A673 (cell line): Measurements from ENCODE around the gene BDNF. TPM values are rescaled to one million over a fixed set of nuclear protein-coding genes. Genes with fewer than 3 reads are reported as not detected.
"Not testable (repeated sequence)": the region's sequence is repeated elsewhere in the genome, so short reads cannot be mapped to it uniquely, and the experiment has no call there.

Source experiments
- BruUV-seq: library from RNA; stranded (reverse); fragments of 400-500 nt; replicated peaks from 2 replicates; lab custom pipeline; 2021; lab: Mats Ljungman, UMichigan
- CTCF ChIA-PET: fragments of 300-600 bp; sonication (Branson Sonifier 250); formaldehyde crosslinking; loops from one replicate; lab custom pipeline; 2022; ENCODE audit warnings: antibody characterized with exemption; lab: Charles Lee
- POLR2A ChIA-PET: fragments of 300-600 bp; sonication (Branson Sonifier 250); formaldehyde crosslinking; loops from one replicate; lab custom pipeline; 2022; ENCODE audit warnings: antibody characterized with exemption; ENCODE audit not compliant: low non-redundant PET; lab: Charles Lee
- DNase-seq: peaks from one replicate; pipeline ENCODE4 v3.0.0-alpha.2; 2015; ENCODE audit warnings: low spot score
- H3K27ac ChIP-seq: fragments of 200-600 bp; sonication (generic); 2 replicates; pipeline ENCODE4 v1.5.1; 2016; ENCODE audit warnings: mixed run types, low read depth, mild to moderate bottlenecking, mixed read lengths, antibody characterized with exemption, low read length; ENCODE audit not compliant: poor library complexity, severe bottlenecking
- H3K27me3 ChIP-seq: fragments of 200-600 bp; sonication (generic); replicated peaks from 2 replicates; pipeline ENCODE4 v1.6.1; 2017; ENCODE audit warnings: mixed run types, low read depth, mild to moderate bottlenecking, mixed read lengths, antibody characterized with exemption, low read length; ENCODE audit not compliant: insufficient read depth, poor library complexity
- H3K36me3 ChIP-seq: fragments of 200-600 bp; sonication (generic); 2 replicates; pipeline ENCODE4 v1.6.1; 2016; ENCODE audit warnings: mixed run types, mild to moderate bottlenecking, mixed read lengths, antibody characterized with exemption, low read length; ENCODE audit not compliant: insufficient read depth, poor library complexity, severe bottlenecking
- H3K4me1 ChIP-seq: fragments of 200-600 bp; sonication (generic); 2 replicates; pipeline ENCODE4 v1.6.1; 2017; ENCODE audit warnings: mixed run types, mild to moderate bottlenecking, mixed read lengths, antibody characterized with exemption, low read length; ENCODE audit not compliant: insufficient read depth, poor library complexity, severe bottlenecking
- H3K4me3 ChIP-seq: fragments of 200-600 bp; sonication (generic); 2 replicates; pipeline ENCODE4 v1.5.1; 2016; ENCODE audit warnings: low read depth, mixed run types, mild to moderate bottlenecking, mixed read lengths, low read length; ENCODE audit not compliant: poor library complexity, severe bottlenecking
- H3K9me3 ChIP-seq: fragments of 200-600 bp; sonication (generic); 2 replicates; pipeline ENCODE4 v1.6.1; 2016; ENCODE audit warnings: mixed run types, low read depth, mild to moderate bottlenecking, mixed read lengths, antibody characterized with exemption, low read length; ENCODE audit not compliant: poor library complexity, severe bottlenecking
- EZH2 ChIP-seq: fragments of 200-600 bp; sonication (generic); IDR thresholded peaks from 2 replicates; pipeline ENCODE4 v1.6.1; 2017; ENCODE audit warnings: borderline replicate concordance, low read depth, mild to moderate bottlenecking, mixed read lengths, antibody characterized with exemption, low read length; ENCODE audit not compliant: poor library complexity, severe bottlenecking
- intact Hi-C: fragments of 100-400 bp; cut with micrococcal nuclease; formaldehyde crosslinking; loops from one replicate; pipeline ENCODE4 v1.10.0; 2022; ENCODE audit not compliant: unreplicated experiment
- total RNA-seq: library from RNA; stranded (reverse); gene quantifications from 2 replicates; pipeline ENCODE4 v1.2.3, GENCODE V29; 2021
- TF ChIP-seq, protein P1 (sequence below): fragments of 300-800, 200-600 bp; sonication (generic); conservative IDR thresholded peaks from 2 replicates; pipeline ENCODE4 v1.5.1; 2017; ENCODE audit warnings: low read depth, mild to moderate bottlenecking, antibody characterized with exemption, low read length, moderate library complexity, mixed read lengths

BDNF gene
- total RNA-seq, 1 experiment from 2014 or later = 0.09 TPM

DNA sequence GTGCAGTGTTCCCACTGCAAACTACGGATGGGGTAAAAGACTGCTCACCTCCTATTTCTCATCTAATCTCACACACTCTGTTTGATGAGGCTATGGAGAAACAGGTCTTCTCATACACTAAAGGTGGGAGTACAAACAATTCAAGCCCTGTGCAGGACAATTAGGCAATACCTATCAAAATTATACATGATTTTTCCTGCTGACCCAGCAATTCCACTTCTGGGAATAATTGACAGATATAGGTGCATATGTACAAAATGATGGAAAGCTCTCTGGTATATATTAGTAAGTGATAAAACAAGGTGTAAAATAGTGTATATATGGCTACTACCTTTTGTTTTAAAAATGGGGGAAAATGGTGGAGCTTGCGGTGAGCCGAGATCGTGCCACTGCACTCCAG, 23.1 kb downstream of the BDNF start:
- intact Hi-C loops = no loop called here
- CTCF ChIA-PET = no interaction called here
- POLR2A ChIA-PET = no interaction called here
- Histone ChIP-seq H3K9me3 (no peaks in the 10 kb centered on the region), H3K4me3 (no peak overlapping the region), H3K36me3 (no peaks in the 10 kb centered on the region), H3K4me1 (no peaks in the 10 kb centered on the region), H3K27me3 (peaks cover 26% of the 10 kb centered on the region), H3K27ac (no peak overlapping the region)
- no TSS peak for BruUV-seq
- TF ChIP-seq, protein P1, sequence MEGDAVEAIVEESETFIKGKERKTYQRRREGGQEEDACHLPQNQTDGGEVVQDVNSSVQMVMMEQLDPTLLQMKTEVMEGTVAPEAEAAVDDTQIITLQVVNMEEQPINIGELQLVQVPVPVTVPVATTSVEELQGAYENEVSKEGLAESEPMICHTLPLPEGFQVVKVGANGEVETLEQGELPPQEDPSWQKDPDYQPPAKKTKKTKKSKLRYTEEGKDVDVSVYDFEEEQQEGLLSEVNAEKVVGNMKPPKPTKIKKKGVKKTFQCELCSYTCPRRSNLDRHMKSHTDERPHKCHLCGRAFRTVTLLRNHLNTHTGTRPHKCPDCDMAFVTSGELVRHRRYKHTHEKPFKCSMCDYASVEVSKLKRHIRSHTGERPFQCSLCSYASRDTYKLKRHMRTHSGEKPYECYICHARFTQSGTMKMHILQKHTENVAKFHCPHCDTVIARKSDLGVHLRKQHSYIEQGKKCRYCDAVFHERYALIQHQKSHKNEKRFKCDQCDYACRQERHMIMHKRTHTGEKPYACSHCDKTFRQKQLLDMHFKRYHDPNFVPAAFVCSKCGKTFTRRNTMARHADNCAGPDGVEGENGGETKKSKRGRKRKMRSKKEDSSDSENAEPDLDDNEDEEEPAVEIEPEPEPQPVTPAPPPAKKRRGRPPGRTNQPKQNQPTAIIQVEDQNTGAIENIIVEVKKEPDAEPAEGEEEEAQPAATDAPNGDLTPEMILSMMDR = no peak
- no peak for TF ChIP-seq EZH2
- no peak for DNase-seq

DNA sequence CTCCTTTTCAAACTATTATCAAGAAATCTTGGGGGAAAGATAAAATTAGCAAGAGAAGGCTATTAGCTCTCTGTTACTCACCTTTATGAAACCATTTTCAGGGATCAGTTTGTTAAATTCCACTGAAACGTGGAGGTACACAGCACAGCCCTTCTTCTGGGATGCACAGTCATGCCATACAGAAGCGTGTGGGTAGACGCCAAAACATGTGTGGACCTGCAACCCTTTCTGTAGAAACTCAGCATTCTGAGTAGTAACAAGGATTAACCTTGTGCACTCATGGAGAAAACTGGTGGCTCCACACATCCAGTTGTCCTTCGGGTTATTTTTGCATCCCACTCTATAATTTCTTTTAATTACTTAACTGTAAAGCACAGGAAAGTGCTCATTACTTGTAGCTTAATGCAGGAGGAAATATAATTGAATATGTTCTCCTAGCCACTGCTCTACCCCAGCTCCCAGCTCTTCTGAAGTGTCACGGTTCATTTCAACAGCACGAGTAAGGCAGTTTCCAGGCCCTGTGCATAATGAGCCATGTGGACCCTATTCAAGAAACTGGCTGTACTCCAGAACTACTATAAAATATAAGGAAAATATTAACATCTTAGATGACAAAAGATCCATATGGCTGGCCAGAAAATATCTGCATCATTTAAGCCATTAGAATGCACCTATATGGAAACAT, 26.1 kb downstream of the BDNF start:
- Histone ChIP-seq H3K27me3 (peaks cover 17% of the 10 kb centered on the region), H3K27ac (no peak overlapping the region), H3K4me3 (no peak overlapping the region), H3K36me3 (no peaks in the 10 kb centered on the region), H3K4me1 (no peaks in the 10 kb centered on the region), H3K9me3 (no peaks in the 10 kb centered on the region)
- no peak for DNase-seq
- TF ChIP-seq EZH2 = no peak
- TF ChIP-seq, protein P1 = no peak
- intact Hi-C loops = no loop called here
- ChIA-PET CTCF (no interaction called here), POLR2A (no interaction called here)
- BruUV-seq = no TSS peak

DNA sequence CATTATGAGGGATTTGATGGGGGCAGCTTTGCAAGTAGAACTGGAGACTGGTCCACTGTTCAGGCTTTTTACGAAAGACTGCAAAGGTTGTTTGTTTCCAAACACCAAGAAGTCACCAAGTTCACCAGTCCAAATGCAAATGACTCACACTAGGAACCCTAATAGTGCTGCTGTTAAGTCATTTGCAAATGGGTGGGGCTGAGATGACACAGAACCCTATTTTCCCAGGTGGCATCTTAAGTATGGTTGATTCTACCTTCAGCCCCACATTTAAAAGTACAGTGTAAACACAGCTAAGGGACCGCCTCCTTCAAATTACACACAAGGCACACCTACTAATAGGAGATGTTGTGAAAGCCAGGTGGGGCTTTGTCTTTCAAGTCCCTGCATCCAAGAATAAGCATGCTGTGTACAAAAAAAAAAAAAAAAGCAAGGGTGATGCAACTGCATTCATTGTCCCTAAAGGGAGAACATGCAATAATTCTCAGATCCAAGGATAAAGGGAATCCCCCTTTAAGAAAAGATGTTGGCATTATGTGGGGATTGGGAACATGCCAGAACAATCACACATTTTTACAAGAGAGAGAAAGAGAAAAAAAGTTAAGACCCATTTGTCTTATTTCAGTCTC, 27.3 kb downstream of the BDNF start:
- DNase-seq = no peak
- BruUV-seq = no TSS peak
- no peak overlapping the region for H3K27ac ChIP-seq
- intact Hi-C loops = no loop called here
- no peaks in the 10 kb centered on the region for H3K36me3 ChIP-seq
- H3K9me3 ChIP-seq = no peaks in the 10 kb centered on the region
- H3K4me1 ChIP-seq = no peaks in the 10 kb centered on the region
- TF ChIP-seq EZH2 = no peak
- TF ChIP-seq, protein P1 = no peak
- ChIA-PET CTCF (no interaction called here), POLR2A (no interaction called here)
- H3K4me3 ChIP-seq = no peak overlapping the region
- peaks cover 14% of the 10 kb centered on the region for H3K27me3 ChIP-seq

DNA sequence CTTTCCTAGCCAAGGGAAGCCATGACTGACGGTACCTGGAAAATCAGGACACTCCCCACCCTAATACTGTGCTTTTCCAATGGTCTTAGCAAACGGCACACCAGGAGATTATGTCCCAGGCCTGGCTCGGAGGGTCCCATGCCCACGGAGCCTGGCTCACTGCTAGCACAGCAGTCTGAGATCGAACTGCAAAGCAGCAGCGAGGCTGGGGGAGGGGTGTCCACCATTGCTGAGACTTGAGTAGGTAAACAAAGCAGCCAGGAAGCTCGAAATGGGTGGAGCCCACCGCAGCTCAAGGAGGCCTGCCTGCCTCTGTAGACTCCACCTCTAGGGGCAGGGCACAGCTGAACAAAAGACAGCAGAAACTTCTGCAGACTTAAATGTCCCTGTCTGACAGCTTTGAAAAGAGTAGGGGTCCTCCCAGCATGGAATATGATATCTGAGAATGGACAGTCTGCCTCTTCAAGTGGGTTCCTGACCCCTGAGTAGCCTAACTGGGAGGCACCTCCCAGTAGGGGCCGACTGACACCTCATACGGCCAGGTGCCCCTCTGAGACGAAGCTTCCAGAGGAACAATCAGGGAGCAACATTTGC, 34.6 kb downstream of the BDNF start:
- H3K27ac ChIP-seq, intact Hi-C loops, H3K4me1 ChIP-seq, CTCF ChIA-PET, DNase-seq, H3K4me3 ChIP-seq, H3K9me3 ChIP-seq, H3K27me3 ChIP-seq, BruUV-seq, H3K36me3 ChIP-seq, POLR2A ChIA-PET: not testable (repeated sequence)
